SJSA1 (cell line): ENCODE data around the gene UNC79. TPM values are rescaled to one million over a fixed set of nuclear protein-coding genes. Genes with fewer than 3 reads are reported as not detected.
"Not testable (repeated sequence)": the region's sequence is repeated elsewhere in the genome, so short reads cannot be mapped to it uniquely, and the experiment has no call there.

Source experiments
- DNase-seq, 2 experiments: peaks; one replicate each; pipeline ENCODE4 v3.0.0-alpha.2; 2015 to 2020; ENCODE audit warnings: low spot score in 2 of 2, low read depth in 1 of 2
- H3K27ac ChIP-seq: fragments of 250-450 bp; sonication (Bioruptor Pico); 2 replicates; pipeline ENCODE4 v1.5.1; 2020; ENCODE audit warnings: mild to moderate bottlenecking, moderate library complexity
- H3K27me3 ChIP-seq: fragments of 250-450 bp; sonication (Bioruptor Pico); replicated peaks from 2 replicates; pipeline ENCODE4 v1.5.1; 2020; ENCODE audit warnings: mild to moderate bottlenecking, moderate library complexity
- H3K36me3 ChIP-seq: fragments of 250-450 bp; sonication (Bioruptor Pico); 2 replicates; pipeline ENCODE4 v1.5.1; 2020; ENCODE audit warnings: mild to moderate bottlenecking
- H3K4me1 ChIP-seq: fragments of 250-450 bp; sonication (Bioruptor Pico); replicated peaks from 2 replicates; pipeline ENCODE4 v1.6.1; 2021; ENCODE audit warnings: mild to moderate bottlenecking
- H3K4me3 ChIP-seq: fragments of 250-450 bp; sonication (Bioruptor Pico); 2 replicates; pipeline ENCODE4 v1.5.1; 2020; ENCODE audit warnings: mild to moderate bottlenecking
- H3K9me3 ChIP-seq: fragments of 250-450 bp; sonication (Bioruptor Pico); replicated peaks from 2 replicates; pipeline ENCODE4 v1.5.1; 2020; ENCODE audit warnings: mild to moderate bottlenecking
- total RNA-seq: library from RNA; depleted of rRNA; stranded (reverse); fragments of >200 nt; shearing (Covaris generic); gene quantifications from 2 replicates; pipeline ENCODE4 v1.2.3, GENCODE V29; 2014

The UNC79 gene
- total RNA-seq, 1 experiment from 2014 or later: 0.05 TPM

- Histone ChIP-seq H3K36me3 (no peaks in the 10 kb centered on the region), H3K27ac (no peak overlapping the region), H3K4me3 (no peak overlapping the region), H3K4me1 (no peaks in the 10 kb centered on the region), H3K9me3 (peaks cover 8% of the 10 kb centered on the region; the same call in 1 of the 2 replicates), H3K27me3 (no peaks in the 10 kb centered on the region)
- no peak for DNase-seq
These were observed 89.4 kb downstream of the UNC79 start for GRCh38 chr14:93520053-93520607.

GRCh38 chr14:93522221-93522620 lies 91.5 kb downstream of the UNC79 start:
- H3K9me3 ChIP-seq: peaks cover 8% of the 10 kb centered on the region; the same call in 1 of the 2 replicates
- no peaks in the 10 kb centered on the region for H3K4me1 ChIP-seq
- no peaks in the 10 kb centered on the region for H3K27me3 ChIP-seq
- no peak overlapping the region for H3K4me3 ChIP-seq
- DNase-seq: no peak
- H3K36me3 ChIP-seq: no peaks in the 10 kb centered on the region
- no peak overlapping the region for H3K27ac ChIP-seq

DNA sequence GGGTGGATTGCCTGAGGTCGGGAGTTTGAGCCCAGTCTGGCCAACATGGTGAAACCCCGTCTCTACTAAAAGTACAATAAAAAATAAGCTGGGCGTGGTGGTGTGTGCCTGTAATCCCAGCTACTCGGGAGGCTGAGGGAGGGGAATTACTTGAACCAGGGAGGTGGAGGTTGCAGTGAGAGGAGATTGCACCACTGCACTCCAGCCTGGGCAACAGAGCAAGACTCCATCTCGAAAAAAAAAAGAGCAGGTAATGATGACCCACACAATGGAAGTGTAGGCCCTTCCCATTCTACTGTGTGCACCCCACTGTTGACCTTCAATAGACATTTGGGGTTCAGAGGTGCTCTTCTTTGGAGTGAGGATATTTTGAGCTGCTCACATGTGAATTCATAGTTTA lies 94.5 kb downstream of the UNC79 start:
- not testable (repeated sequence) for H3K27ac ChIP-seq, H3K4me3 ChIP-seq, H3K36me3 ChIP-seq, H3K9me3 ChIP-seq, H3K27me3 ChIP-seq, H3K4me1 ChIP-seq, DNase-seq

DNA sequence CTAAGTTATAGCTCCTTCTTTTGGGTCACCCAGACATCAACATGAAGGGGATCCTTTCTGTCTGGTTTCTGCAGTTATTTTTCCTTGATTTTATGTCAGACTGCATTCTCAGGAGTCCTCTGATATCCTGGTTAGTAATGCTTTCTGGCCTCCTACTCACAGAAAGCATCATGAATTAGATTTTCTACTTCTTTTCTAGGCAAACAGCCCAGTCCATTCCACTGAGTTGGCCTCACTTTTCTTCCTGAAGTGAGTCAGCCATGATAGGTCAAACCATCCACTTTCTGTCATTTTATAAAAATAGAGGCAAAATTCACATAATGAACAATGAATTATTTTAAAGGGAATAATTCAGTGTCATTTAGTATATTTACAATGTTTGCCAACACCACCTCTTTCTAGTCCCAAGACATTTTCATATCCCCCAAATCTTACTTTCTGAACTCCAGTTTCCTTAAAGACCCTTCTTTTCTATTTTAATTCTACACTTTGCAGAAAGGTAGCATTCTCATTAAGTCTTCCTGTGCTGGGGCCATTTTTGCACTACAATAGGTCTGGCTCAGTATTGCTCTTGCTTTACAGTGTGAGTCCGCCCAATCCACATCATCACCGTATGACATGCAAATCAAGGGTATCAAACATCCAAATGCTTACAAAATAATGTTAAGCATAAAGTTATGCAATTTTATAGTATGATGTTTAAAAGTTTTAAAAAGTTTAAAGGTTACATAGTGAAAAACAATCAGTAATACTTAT lies 95.1 kb downstream of the UNC79 start:
- H3K27me3 ChIP-seq: 0 out of 2 replicates have a peak, but pooled peaks cover 5% of the 10 kb centered on the region
- H3K9me3 ChIP-seq: 0 out of 2 replicates have a peak, but pooled peaks cover 2% of the 10 kb centered on the region
- H3K36me3 ChIP-seq: no peaks in the 10 kb centered on the region
- H3K27ac ChIP-seq: no peak overlapping the region
- H3K4me3 ChIP-seq: no peak overlapping the region
- no peak for DNase-seq
- no peaks in the 10 kb centered on the region for H3K4me1 ChIP-seq

GRCh38 chr14:93527203-93527607 lies 96.5 kb downstream of the UNC79 start:
- no peaks in the 10 kb centered on the region for H3K36me3 ChIP-seq
- H3K9me3 ChIP-seq: no peaks in the 10 kb centered on the region
- no peak for DNase-seq
- H3K4me1 ChIP-seq: no peaks in the 10 kb centered on the region
- no peak overlapping the region for H3K27ac ChIP-seq
- no peak overlapping the region for H3K4me3 ChIP-seq
- H3K27me3 ChIP-seq: peaks cover 5% of the 10 kb centered on the region; the same call in 1 of the 2 replicates

DNA sequence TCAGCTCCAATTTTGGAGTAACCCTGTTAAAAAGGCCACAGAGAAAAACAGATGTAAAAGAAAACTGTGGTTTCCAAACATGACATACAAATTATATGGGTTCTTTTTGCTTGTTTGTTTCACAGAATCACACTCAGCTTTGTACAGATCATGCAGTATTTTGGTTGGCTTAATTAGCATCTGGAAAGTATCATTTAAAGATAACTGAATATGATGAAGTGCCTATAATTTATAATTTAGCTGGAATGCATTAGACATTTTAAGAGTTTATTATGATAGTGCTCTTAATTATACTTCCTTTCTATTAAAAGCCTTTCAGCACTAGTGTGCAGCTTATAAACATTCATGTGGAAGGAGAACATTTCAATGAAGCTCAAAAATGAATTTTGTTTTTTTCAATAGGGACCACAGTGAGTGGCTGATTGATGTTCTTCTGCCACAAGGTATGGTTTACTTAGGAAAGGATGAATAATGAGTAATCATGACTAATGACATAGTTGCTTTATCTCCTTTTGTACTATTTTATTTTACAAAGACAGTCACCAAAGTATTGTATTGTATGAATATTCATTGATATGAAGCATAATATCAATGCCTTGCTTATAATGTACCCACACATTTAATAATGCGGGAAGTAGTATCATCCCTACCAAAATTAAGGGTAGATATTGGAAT lies 98.3 kb downstream of the UNC79 start:
- H3K4me1 ChIP-seq: no peaks in the 10 kb centered on the region
- H3K27ac ChIP-seq: no peak overlapping the region
- DNase-seq: no peak
- H3K9me3 ChIP-seq: no peaks in the 10 kb centered on the region
- H3K4me3 ChIP-seq: no peak overlapping the region
- H3K27me3 ChIP-seq: peaks cover 5% of the 10 kb centered on the region; the same call in 1 of the 2 replicates
- no peaks in the 10 kb centered on the region for H3K36me3 ChIP-seq

GRCh38 chr14:93531644-93532043 lies 100.9 kb downstream of the UNC79 start:
- Histone ChIP-seq H3K9me3 (no peaks in the 10 kb centered on the region), H3K4me3 (no peak overlapping the region), H3K27ac (no peak overlapping the region), H3K27me3 (peaks cover 5% of the 10 kb centered on the region; the same call in 1 of the 2 replicates), H3K36me3 (no peaks in the 10 kb centered on the region), H3K4me1 (no peaks in the 10 kb centered on the region)
- DNase-seq: no peak

- Histone ChIP-seq H3K4me1 (no peaks in the 10 kb centered on the region), H3K4me3 (no peak overlapping the region), H3K9me3 (no peaks in the 10 kb centered on the region), H3K36me3 (no peaks in the 10 kb centered on the region), H3K27me3 (peaks cover 5% of the 10 kb centered on the region; the same call in 1 of the 2 replicates), H3K27ac (no peak overlapping the region)
- DNase-seq: no peak
These were observed 101.8 kb downstream of the UNC79 start for GRCh38 chr14:93532541-93532940.

GRCh38 chr14:93533437-93533836 lies 102.7 kb downstream of the UNC79 start:
- Histone ChIP-seq H3K4me3 (no peak overlapping the region), H3K27ac (no peak overlapping the region), H3K36me3 (no peaks in the 10 kb centered on the region), H3K4me1 (no peaks in the 10 kb centered on the region), H3K9me3 (no peaks in the 10 kb centered on the region), H3K27me3 (peaks cover under 1% of the 10 kb centered on the region; the same call in 1 of the 2 replicates)
- DNase-seq: no peak

GRCh38 chr14:93533842-93534241 lies 103.1 kb downstream of the UNC79 start:
- no peaks in the 10 kb centered on the region; the same call in 1 of the 2 replicates for H3K27me3 ChIP-seq
- no peaks in the 10 kb centered on the region for H3K36me3 ChIP-seq
- no peaks in the 10 kb centered on the region for H3K4me1 ChIP-seq
- no peak overlapping the region for H3K4me3 ChIP-seq
- no peak overlapping the region for H3K27ac ChIP-seq
- DNase-seq: no peak
- no peaks in the 10 kb centered on the region for H3K9me3 ChIP-seq

DNA sequence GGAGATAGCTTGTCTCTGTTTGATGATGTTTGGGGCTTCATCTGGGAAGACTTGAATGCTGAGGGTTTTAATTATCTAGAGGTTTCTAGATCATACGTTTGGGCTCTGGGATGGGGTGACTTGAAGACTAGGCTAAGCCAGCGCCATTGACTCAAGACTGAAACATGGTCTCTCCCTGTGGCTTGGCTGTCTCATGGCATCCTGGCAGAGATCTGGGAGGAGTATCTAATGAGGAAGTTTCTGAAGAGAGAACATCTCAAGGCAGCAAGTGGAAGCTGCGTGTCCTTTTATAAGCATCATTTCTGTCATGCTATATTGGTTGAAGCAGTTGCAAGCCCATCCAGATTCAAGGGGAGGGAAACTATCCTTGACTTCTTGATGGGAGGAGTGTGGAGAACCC lies 104.8 kb downstream of the UNC79 start:
- Histone ChIP-seq H3K27me3 (no peaks in the 10 kb centered on the region; the same call in 1 of the 2 replicates), H3K4me3 (no peak overlapping the region)

GRCh38 chr14:93536945-93537344 lies 106.2 kb downstream of the UNC79 start:
- H3K4me1 ChIP-seq: no peaks in the 10 kb centered on the region
- H3K4me3 ChIP-seq: no peak overlapping the region
- no peak overlapping the region for H3K27ac ChIP-seq
- 0 out of 2 replicates have a peak, but pooled peaks cover 3% of the 10 kb centered on the region for H3K27me3 ChIP-seq
- H3K36me3 ChIP-seq: no peaks in the 10 kb centered on the region
- no peak for DNase-seq
- H3K9me3 ChIP-seq: no peaks in the 10 kb centered on the region

More for the DNA sequence above, 104.8 kb downstream of the UNC79 start:
- Histone ChIP-seq H3K4me1 (no peaks in the 10 kb centered on the region), H3K36me3 (no peaks in the 10 kb centered on the region), H3K27ac (no peak overlapping the region), H3K9me3 (no peaks in the 10 kb centered on the region)
- no peak for DNase-seq

GRCh38 chr14:93537951-93538350 lies 107.2 kb downstream of the UNC79 start:
- Histone ChIP-seq H3K9me3 (no peaks in the 10 kb centered on the region), H3K4me1 (no peaks in the 10 kb centered on the region), H3K27me3 (0 out of 2 replicates have a peak, but pooled peaks cover 3% of the 10 kb centered on the region), H3K27ac (no peak overlapping the region), H3K4me3 (no peak overlapping the region), H3K36me3 (no peaks in the 10 kb centered on the region)
- DNase-seq: no peak

GRCh38 chr14:93538413-93538812 lies 107.7 kb downstream of the UNC79 start:
- Histone ChIP-seq H3K27ac (no peak overlapping the region), H3K9me3 (no peaks in the 10 kb centered on the region), H3K4me3 (no peak overlapping the region), H3K4me1 (no peaks in the 10 kb centered on the region), H3K27me3 (0 out of 2 replicates have a peak, but pooled peaks cover 3% of the 10 kb centered on the region), H3K36me3 (no peaks in the 10 kb centered on the region)
- no peak for DNase-seq
